ENCODE measurements around the gene PCDHGA3.
"Not testable (repeated sequence)": the region's sequence is repeated elsewhere in the genome, so short reads cannot be mapped to it uniquely, and the experiment has no call there.

The PCDHGA3 gene

GRCh38 chr5:141393267-141393666 is 49.6 kb downstream of the PCDHGA3 start:
- Histone ChIP-seq H3K4me1 (no peaks in the 10 kb centered on the region), H3K27me3 (no peaks in the 10 kb centered on the region), H3K4me3 (ENCODE audit: low read depth, low read length) (no peak overlapping the region), H3K9me3 (no peaks in the 10 kb centered on the region), H3K36me3 (no peaks in the 10 kb centered on the region)
- TF ChIP-seq CTCF (IDR thresholded peaks at IDR 0.05; ENCODE audit: low read depth, low read length): no peak
- no peak for DNase-seq

- H3K4me3 ChIP-seq (ENCODE audit: low read depth, low read length); H3K4me1 ChIP-seq; H3K27me3 ChIP-seq; H3K36me3 ChIP-seq; DNase-seq; H3K9me3 ChIP-seq: not testable (repeated sequence)
Measured at GRCh38 chr5:141394401-141395187, 51.0 kb downstream of the PCDHGA3 start.

Measured in BE2C (cell line).